Prostate gland (tissue), 2 donors: Measurements from ENCODE around the gene SLC25A47.

Source experiments
- CTCF ChIP-seq, 4 experiments: fragments of 200-600 bp in 2 of 4; fragments of 450-650 bp in 2 of 4; sonication (generic) in 2 of 4; IDR thresholded peaks; 1 replicate in 3 of 4; 2 replicates in 1 of 4; pipeline ENCODE4 v1.5.1; 2016 to 2019; ENCODE audit warnings: antibody characterized with exemption in 4 of 4, mild to moderate bottlenecking in 2 of 4, moderate library complexity in 2 of 4
- POLR2A ChIP-seq: fragments of 450-650 bp; IDR thresholded peaks from one replicate; pipeline ENCODE4 v1.6.1; 2016; ENCODE audit warnings: antibody characterized with exemption, mild to moderate bottlenecking
- POLR2AphosphoS5 ChIP-seq: sonication (generic); formaldehyde crosslinking; IDR thresholded peaks from one replicate; pipeline ENCODE4 v1.6.1; 2017; ENCODE audit warnings: antibody characterized with exemption

- TF ChIP-seq POLR2A (no peak), POLR2AphosphoS5 (no peak), CTCF (IDR thresholded peaks at IDR 0.05) (no peak)
Measured at GRCh38 chr14:100330007-100330344, 6.8 kb downstream of the SLC25A47 start.
